ENCODE data around the gene AP4M1.

GRCh38 chr7:100122067-100122466, 20.6 kb downstream of the AP4M1 start:
- TF ChIP-seq CREB5 (CRISPR knock-in tag; IDR thresholded peaks at IDR 0.05; ENCODE audit: low read depth) = no peak
- no peak for TF ChIP-seq ZNF565 (CRISPR knock-in tag; conservative IDR thresholded peaks at IDR 0.05; ENCODE audit: low read depth)
- TF ChIP-seq ARNTL (CRISPR knock-in tag; IDR thresholded peaks at IDR 0.05; ENCODE audit: borderline replicate concordance, low read depth) = no peak
- no peak for TF ChIP-seq CSRNP3 (CRISPR knock-in tag; IDR thresholded peaks at IDR 0.05)
